GM21360 (cell line): ENCODE measurements around the gene NKAIN2.
"Not testable (repeated sequence)": the region's sequence is repeated elsewhere in the genome, so short reads cannot be mapped to it uniquely, and the experiment has no call there.

Source experiments
- ATAC-seq: cut with Tn5 transposase; IDR thresholded peaks from one replicate; pipeline ENCODE4 v1.9.1; 2021; ENCODE audit warnings: mild to moderate bottlenecking, moderate library complexity; ENCODE audit not compliant: unreplicated experiment

NKAIN2 gene

DNA sequence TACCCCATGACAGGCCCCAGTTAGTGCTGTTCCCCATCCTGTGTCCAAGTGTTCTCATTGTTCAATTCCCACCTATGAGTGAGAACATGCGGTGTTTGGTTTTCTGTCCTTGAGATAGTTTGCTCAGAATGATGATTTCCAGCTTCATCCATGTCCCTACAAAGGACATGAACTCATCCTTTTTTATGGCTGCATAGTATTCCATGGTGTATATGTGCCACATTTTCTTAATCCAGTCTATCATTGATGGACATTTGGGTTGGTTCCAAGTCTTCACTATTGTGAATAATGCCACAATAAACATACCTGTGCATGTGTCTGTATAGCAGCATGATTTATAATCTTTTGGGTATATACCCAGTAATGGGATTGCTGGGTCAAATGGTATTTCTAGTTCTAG is 218.4 kb downstream of the NKAIN2 start:
- not testable (repeated sequence) for ATAC-seq

DNA sequence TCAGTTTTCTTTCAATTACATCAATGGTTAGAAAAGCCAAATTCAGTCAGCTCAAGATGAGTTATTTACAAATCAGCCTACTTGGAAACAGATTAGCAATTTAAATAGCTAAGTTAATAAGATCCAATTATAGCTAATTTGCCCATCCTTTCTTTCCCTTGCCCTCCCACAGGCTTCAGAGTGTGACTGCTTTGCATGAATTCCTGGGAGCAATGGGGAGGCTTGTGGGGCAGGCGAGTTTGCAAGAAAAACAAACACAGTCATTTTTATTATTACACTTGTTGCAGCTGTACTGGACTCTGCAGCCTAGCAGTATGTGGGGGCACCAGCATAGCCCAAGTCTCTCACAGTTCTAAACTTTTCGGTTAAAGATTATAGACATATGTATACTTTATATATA is 219.0 kb downstream of the NKAIN2 start:
- no peak for ATAC-seq

DNA sequence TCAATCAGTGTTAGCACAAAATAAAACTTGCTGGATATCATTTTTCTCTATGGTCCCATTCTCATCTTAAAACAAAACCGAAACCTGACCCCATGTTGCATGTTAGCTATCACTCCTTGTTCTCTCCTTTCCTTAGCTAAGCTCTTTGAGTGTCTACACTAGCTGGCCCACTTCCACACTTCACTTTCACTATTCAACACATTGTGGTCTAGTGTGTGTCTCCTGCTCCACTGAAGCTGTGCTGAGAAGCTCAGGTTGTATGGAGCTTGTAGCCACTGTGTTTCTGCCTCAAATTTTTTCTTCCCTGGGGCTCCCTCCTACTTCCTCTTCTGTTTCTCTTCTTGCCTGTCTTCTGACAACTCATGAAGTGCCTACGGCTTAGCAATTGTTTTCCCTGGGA is 223.0 kb downstream of the NKAIN2 start:
- ATAC-seq: no peak

DNA sequence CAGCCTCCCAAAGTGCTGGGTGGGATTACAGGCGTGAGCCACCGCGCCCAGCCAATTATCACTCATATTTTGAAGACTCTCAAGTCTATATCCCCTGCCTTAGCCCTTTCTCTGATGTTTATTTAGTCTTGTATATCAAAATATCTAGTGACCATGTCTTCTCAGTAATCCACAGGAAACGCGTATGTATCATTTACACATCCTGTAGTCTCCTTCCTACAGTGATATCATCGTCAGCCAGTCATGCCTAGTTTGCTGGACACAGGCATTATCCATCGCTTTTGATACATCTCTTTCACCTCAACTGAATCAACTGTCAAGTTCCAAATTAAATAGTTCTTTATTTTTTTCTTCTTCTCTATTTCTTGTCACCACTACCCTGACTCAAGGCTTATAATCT is 223.7 kb downstream of the NKAIN2 start:
- no peak for ATAC-seq

DNA sequence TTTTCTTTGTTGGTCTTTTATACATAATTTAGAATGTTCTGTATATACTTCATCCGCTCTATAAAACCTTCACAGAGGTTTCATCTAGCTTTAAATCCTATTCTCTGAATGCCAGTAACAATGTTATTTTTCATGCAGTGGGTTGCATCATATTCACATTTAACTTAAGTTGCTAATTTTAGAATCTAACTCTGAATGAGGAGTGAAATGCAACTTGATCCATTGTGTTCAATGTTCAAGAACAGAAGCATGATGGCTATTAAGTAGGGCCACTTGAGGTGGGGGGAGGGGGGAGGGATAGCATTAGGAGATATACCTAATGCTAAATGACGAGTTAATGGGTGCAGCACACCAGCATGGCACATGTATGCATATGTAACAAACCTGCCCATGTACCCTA is 224.5 kb downstream of the NKAIN2 start:
- no peak for ATAC-seq

DNA sequence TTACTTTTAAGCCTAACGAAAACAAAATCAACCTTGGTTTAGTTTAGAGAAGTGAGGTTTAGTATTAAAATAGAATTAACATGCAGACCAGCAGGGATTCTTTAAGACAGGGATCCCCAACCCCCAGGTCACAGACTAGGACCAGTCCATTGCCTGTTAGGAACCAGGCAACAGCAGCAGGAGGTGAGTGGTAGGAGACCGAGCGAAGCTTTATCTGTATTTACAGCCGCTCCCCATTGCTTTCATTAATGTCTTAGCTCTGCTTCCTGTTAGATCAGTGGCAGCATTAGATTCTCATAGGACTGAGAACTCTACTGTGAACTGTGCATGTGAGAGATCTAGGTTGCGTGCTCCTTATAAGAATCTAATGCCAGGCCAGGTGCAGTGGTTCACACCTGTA is 225.9 kb downstream of the NKAIN2 start:
- no peak for ATAC-seq

DNA sequence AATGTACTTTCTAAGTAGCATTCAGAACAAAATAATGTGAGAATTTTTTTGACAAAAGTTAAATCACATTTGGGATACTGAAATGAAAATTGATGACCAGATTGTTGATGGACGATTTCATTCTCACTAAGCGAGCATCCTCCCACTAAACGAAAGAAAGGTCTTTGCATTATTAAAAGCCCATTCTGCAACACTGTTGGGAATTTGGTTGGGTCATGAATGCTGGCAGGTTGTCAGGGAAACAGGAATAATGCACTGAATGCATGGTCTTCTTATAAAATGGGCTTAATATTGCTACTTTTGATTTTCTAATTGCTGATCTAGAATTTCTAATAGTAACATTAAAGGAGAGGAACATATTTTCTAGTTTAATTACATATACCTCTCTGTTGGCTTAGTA is 229.8 kb downstream of the NKAIN2 start:
- ATAC-seq: no peak

DNA sequence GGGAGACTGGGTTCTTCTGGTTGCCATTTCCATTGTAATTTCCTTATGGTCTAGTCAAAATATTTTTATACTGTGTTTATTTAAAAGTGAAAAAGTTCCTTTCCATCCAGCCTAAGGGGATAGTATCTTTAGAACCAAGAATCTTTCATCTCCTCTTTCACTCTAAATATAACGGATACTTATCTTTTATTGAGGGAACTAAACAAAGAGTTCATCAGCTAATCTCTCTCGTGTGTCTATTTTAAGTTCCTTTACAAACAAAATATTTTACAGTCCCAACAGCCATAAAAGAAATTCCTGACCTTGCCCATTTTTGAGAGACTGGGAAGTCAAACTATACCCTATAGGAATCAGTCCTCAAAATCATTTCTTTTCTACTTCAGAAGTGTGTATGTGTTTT is 232.7 kb downstream of the NKAIN2 start:
- ATAC-seq: no peak

DNA sequence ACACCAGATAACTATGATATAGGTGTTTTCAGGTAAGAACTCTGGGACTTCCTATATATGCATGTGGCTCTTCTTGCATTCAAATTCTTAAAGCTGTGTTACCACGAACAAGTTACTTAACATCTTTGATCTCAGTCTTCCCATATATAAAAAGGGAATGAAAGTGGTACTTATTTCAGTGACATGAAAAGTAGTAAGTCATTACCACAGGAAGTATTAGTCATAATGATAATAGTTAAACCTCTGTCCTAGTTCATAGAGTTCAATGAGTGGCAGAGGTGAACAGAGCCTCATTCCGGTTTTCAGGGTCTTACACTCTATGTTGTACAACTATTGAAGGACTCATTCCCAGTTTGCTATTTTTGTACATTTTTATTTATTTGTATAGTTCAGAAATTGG is 237.0 kb downstream of the NKAIN2 start:
- peak; percentile 95 for ATAC-seq

DNA sequence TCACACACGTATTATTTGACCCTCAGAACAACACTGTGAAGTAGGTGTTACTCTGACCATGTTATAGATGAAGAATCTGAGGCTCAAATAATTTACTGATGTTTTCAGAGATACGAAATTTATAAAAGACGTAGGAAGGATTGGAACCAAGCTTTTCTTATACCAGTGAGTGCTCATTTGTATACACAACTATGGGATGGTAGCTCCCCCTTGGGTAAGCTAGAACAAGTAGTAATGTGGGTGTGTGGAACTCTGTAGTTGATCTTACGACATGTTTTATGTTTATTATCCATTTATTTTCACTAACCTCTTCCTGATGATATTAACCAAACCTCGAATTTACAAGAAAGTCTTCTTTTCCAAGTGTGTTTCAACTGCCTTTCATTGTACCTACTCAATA is 248.5 kb downstream of the NKAIN2 start:
- ATAC-seq: no peak

DNA sequence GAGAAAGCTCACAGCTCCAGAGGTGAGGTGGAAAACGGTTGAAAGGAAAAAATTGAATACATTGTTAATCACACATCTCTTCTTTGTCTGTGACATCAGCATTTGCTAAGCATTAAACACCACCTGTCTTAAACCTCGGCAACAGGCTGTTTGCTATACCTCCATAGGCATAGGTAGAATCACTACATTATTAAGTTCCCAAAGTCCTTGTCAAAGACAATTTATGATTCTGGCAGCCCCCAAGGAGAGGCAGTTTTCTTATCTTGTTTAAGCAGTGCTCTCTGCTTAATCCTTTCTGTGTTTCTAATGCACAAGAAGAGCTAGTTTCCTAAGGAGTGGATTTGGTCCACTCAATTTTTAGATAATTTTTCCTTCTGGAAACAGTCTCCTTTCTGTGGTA is 249.7 kb downstream of the NKAIN2 start:
- no peak for ATAC-seq

DNA sequence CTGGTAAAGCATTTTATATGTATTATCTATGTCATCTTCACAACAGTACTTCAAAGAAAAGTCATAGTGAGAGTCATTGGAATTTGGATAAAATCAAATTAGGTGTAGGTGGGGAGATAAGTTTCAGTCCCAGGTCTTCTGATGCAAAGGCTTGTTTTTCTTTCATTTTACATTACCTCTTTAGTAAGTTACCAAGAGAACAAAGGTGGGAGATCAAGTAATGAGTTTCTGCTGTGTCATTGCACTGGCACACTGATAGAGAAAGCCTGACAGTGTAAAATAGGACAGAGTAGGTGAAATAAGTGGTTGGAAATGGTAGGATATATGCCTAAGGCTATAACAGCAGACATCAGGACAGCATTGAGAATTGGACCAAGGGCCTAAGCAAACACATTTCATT is 250.4 kb downstream of the NKAIN2 start:
- peak; percentile 70 for ATAC-seq

DNA sequence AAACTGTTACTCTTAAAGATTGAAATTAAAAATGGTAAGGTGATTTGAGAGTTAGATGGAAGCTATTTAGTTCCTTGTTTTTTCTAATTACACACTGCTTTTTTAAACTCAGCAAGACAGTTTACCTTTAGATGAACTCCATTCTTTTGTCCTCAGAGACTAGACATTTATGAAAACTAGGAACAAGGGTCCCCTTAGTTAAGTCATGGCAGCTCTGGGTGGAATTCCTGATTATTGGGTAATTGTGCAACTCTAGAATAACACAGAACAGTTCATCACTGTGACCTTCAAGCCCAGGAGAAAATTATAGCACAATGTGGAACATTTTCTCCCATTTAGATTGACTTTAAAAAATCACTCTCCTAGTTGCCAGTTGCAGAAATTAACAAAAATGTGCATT is 251.7 kb downstream of the NKAIN2 start:
- no peak for ATAC-seq

DNA sequence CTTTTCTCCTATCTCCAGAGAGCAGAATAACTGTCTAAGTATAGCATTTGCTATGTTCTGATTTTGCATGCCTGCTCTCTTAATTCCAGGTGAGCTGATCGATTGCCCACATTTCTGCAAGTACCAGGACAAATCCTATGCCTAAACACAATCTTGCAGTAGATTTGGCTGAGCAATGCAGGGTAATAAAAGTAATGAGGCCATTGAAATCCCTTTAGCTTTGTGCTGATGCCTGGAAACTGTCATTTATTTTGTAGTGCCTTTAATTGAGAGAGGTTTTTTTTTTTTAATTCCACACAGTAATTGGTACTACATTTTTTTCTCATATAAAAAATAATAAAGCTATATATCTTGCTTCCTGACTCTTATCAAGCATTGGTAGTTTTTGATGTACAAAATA is 252.3 kb downstream of the NKAIN2 start:
- no peak for ATAC-seq

DNA sequence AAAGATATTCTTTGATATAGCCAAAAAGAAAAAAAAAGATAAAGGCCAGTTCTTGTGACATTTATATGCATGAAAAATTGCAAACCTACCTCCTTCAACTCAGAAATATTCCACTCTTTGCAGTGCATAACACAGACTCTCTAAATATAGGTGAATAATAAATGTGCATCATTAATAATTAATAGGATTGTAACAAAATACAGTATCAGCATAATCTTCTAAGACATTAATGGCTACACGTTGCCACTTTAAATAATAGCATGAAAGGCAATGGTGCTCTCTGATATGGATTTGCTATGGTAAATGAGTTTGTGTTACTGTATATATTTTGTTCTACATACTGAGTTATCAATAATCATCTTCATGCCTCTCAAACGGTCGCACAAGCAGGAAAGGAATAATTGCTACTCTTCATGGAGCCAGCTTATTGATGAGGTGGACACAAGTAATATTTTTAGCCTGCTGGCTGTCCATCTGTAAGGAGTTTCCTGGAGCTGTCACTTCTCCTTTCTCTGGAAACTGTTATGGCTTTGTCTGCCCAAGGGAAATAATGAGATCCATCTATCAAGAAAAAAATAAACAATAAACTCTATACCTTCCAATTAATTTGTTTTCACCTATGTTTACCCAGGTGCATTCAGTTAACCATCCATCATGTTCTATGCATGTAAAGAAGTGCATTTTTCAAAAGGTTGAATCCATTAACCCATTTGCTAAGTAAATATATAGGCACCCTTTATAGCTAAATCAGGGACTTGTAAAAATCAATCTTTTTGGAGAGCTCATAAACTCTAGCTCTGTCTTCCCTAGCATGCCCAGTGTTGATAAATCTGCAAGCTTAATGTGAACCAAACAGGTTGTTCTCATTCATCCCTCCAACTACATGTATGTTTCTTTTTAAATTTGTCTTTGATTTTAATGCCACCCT is 253.0 kb downstream of the NKAIN2 start:
- ATAC-seq: no peak

DNA sequence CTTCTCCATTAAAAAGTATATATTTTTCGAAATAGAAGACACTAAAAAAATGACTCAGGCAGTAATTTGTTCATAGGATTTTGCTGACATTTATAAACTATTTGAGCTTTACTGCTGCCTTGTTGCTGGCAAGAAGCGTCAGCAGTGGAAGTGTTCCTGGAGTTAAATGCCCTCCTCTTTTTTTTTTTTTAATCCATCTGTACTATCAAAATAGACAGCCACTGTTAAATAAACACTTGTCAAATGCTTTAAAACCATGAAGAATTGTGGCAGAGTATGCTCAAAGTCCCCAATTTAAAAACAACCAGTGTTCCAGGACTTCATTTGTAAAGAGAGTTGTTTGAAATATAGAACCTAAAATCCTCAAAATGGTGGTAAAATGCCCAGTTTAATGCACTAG is 253.8 kb downstream of the NKAIN2 start:
- ATAC-seq: no peak

DNA sequence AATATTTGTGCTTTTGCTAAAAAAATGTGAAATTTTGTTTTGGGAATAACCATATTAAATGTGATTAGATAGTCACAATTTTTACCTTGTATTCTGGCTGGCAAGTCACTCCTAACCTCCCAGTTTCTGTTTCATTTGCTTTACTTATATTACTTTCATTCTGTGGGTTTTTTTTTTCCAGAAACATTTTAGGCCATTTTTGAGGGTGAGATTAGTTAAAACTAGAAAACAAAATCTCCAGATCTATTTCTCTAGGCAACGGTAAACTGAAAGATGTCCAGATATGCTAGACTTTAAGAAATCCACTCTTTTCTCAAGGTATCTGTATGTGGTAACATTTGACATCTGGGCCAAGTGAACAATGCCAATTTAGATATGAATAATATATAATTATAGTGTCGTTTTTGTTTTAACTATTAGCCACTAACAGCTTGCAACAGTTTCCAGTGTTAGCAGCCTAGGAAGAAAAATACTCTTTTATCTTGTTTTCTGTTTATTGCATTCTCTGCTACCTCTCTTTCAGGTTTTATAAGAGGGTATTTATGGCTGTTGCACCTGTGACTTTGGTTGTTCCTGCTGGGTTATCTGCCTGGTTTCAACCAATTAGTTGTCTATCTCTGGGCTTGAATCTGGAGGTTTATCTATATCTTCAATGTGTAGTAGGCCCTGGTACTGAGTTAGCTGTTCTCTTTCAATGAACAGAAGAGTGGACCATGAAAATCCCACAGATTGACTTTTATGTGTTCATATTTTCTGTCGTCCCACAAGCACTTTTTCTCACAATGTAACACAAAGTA is 260.9 kb downstream of the NKAIN2 start:
- no peak for ATAC-seq

DNA sequence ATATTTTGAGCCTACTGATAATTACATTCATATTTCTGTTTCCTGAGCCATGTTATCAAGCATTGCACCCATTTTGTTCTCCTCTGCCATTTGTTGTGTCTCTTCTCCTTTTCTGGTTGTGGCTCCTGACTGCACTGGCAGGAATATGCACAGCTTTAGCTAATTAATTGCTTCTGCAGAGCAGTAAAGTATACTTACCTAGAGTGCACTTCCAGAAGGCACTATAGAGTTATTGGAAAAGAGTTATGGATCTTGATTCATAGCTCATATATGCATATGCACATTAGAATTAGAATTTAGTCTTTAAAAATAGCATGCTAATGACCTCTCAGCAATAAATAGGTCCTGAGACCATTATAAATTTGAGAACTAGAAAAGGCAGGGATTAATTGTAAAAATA is 262.6 kb downstream of the NKAIN2 start:
- no peak for ATAC-seq

DNA sequence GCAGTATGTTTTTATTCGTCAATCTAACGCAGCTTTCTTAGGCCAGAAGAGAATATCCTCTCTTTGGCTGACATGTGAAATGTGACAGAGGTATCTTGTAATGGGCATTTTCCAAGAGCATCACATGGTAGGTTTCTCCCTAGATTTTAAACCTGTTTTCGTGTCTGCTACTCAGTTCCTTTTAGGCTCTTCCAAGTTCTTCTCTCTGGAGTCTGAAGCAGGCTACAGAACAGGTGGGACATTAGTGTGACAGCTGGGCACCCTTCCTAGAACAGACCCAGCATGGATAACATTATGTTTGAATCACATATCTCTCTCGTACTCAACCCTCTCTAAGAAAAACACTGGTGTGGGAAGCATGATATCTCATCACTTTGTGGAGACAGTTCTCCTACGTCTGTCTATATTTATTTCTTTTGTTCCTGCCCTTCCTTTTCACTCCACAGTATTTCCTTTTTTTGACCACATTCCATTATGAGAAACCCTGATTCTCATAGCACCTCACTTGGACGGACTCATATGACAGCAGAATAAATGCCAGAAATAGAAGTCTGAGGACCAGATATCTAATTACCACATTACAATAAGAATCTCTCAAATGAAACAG is 263.4 kb downstream of the NKAIN2 start:
- ATAC-seq: no peak

DNA sequence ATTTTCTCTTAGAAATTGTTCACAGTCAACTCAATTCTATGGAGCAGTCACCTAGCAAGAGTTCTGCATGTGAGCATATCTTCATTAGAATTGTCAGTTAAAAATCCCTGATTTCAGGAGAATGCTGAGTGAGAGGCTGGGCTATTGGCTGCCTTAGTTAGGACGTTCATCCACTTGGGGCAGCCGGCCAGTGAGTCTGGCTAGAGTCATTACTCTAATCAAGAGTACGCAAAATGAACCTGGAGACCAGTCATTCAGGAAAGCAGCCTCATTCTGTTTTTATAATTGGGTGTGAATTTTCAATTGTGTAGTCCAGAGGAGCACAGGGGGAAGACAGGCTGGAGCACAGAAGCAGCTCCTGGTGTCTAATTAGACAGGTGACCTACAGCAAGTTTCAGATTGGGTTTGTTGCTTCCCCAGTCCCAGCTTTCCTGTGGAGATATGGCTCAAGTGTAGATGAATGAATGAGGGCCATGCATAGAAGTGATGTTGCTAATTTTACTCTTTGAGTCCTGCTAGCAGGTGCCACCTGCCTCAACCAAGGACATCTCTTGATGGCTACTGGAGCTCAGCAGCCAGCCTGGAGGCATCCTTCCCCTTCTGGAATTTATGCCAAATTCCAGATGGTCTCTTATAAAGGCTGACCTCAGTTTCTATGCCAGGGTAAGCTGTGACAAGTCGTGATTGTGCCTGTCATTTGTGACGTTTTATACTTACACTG is 265.7 kb downstream of the NKAIN2 start:
- no peak for ATAC-seq

DNA sequence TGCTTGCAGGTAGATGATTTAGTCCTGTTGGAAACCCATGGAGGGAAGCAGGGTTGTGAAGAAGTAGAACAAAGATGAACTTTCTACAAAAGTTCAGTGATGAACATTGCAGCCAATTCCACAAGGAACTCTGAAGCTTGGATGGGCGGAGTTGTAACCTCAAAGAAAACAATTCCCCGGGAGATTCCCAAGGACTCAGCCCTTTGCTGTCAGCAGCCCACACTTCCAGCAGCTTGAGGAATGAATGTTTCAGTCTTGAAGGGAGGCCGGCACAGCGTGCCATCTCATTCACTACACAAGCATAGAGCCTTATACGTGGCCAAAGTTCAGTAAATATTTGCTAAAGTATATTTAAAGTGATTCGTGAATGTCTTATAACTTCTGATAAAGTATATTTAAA is 269.4 kb downstream of the NKAIN2 start:
- ATAC-seq: no peak
